ENCODE data around the gene BYSL. TPM values are rescaled to one million over a fixed set of nuclear protein-coding genes. Genes with fewer than 3 reads are reported as not detected.

The BYSL gene
- total RNA-seq, 1 donor from 2014 or later = 32.8 TPM

- no peak for DNase-seq (ENCODE audit: low spot score in 2 of 2, unreplicated experiment in 2 of 2)
- H3K27me3 Mint-ChIP-seq (ENCODE audit: low read depth) = no peaks in the 10 kb centered on the region
- peaks cover 11% of the 10 kb centered on the region for H3K36me3 Mint-ChIP-seq
- H3K4me3 Mint-ChIP-seq = peak overlapping the region; percentile 22
- H3K27ac Mint-ChIP-seq = peak overlapping the region; percentile 71
- H3K4me1 Mint-ChIP-seq = peaks cover 44% of the 10 kb centered on the region
- no peaks in the 10 kb centered on the region for H3K9me3 Mint-ChIP-seq
- TF ChIP-seq CTCF (IDR thresholded peaks at IDR 0.05; ENCODE audit: unreplicated experiment) = no peak
Measured at GRCh38 chr6:41937861-41938574, 16.7 kb downstream of the BYSL start.

- H3K4me1 Mint-ChIP-seq = peaks cover 44% of the 10 kb centered on the region
- H3K36me3 Mint-ChIP-seq = peaks cover 9% of the 10 kb centered on the region
Measured at GRCh38 chr6:41938590-41939175, 17.4 kb downstream of the BYSL start.

GRCh38 chr6:41939176-41939847 lies 18.0 kb downstream of the BYSL start:
- Mint-ChIP-seq H3K9me3 (no peaks in the 10 kb centered on the region), H3K27me3 (ENCODE audit: low read depth) (no peaks in the 10 kb centered on the region), H3K4me3 (peak overlapping the region; percentile 83), H3K27ac (peak overlapping the region; percentile 94), H3K36me3 (peaks cover 8% of the 10 kb centered on the region), H3K4me1 (peaks cover 44% of the 10 kb centered on the region)
- DNase-seq (ENCODE audit: low spot score in 2 of 2, unreplicated experiment in 2 of 2) = no peak
- no peak for TF ChIP-seq CTCF (IDR thresholded peaks at IDR 0.05; ENCODE audit: unreplicated experiment)

More at GRCh38 chr6:41938590-41939175, 17.4 kb downstream of the BYSL start:
- no peak for TF ChIP-seq CTCF (IDR thresholded peaks at IDR 0.05; ENCODE audit: unreplicated experiment)
- peak overlapping the region; percentile 83 for H3K4me3 Mint-ChIP-seq
- H3K27me3 Mint-ChIP-seq (ENCODE audit: low read depth) = no peaks in the 10 kb centered on the region
- peak overlapping the region; percentile 94 for H3K27ac Mint-ChIP-seq
- H3K9me3 Mint-ChIP-seq = no peaks in the 10 kb centered on the region
- no peak for DNase-seq (ENCODE audit: low spot score in 2 of 2, unreplicated experiment in 2 of 2)

GRCh38 chr6:41939848-41940758 lies 18.8 kb downstream of the BYSL start:
- peak overlapping the region; percentile 83 for H3K4me3 Mint-ChIP-seq
- peak in 1 of 2 experiments; percentile 46 for DNase-seq (ENCODE audit: low spot score in 2 of 2, unreplicated experiment in 2 of 2)
- peak overlapping the region; percentile 94 for H3K27ac Mint-ChIP-seq

More at GRCh38 chr6:41939848-41940758, 18.8 kb downstream of the BYSL start:
- H3K9me3 Mint-ChIP-seq = no peaks in the 10 kb centered on the region
- H3K27me3 Mint-ChIP-seq (ENCODE audit: low read depth) = no peaks in the 10 kb centered on the region
- H3K4me1 Mint-ChIP-seq = peaks cover 44% of the 10 kb centered on the region
- peaks cover 3% of the 10 kb centered on the region for H3K36me3 Mint-ChIP-seq
- TF ChIP-seq CTCF (IDR thresholded peaks at IDR 0.05; ENCODE audit: unreplicated experiment) = no peak
